ENCODE measurements around the gene RAB40C. TPM values are rescaled to one million over a fixed set of nuclear protein-coding genes. Genes with fewer than 3 reads are reported as not detected.

The RAB40C gene
- total and polyA plus RNA-seq, 9 of the 15 experiments (the other 6 are each of a cell fraction or from before 2014, with no cell fraction given) = 0.17 to 23.4 (median 8.7) TPM

- TF ChIP-seq PHF8 (IDR thresholded peaks at IDR 0.05; ENCODE audit: borderline replicate concordance, low read length) (peak; percentile 92; the same call in 1 of the 2 replicates), KHSRP (IDR thresholded peaks at IDR 0.05) (no peak), PTBP1 (IDR thresholded peaks at IDR 0.05; ENCODE audit: low read depth, low read length) (no peak), TAL1 (IDR thresholded peaks at IDR 0.05) (no peak), SNIP1 (IDR thresholded peaks at IDR 0.05; ENCODE audit: low read depth) (no peak), SREBF2 (CRISPR knock-in tag; IDR thresholded peaks at IDR 0.05) (no peak), THRA (IDR thresholded peaks at IDR 0.05) (no peak), TOE1 (IDR thresholded peaks at IDR 0.05; ENCODE audit: borderline replicate concordance) (no peak), TOE1 (CRISPR knock-in tag; IDR thresholded peaks at IDR 0.05; ENCODE audit: borderline replicate concordance, low read depth) (no peak), ZFP30 (CRISPR knock-in tag; IDR thresholded peaks at IDR 0.05; ENCODE audit: borderline replicate concordance) (no peak), ZBTB1 (CRISPR knock-in tag; IDR thresholded peaks at IDR 0.05; ENCODE audit: borderline replicate concordance, low read depth) (no peak), SREBF1 (IDR thresholded peaks at IDR 0.05; ENCODE audit: borderline replicate concordance, low read depth, low read length) (no peak), ZNF668 (CRISPR knock-in tag; IDR thresholded peaks at IDR 0.05) (no peak), SAFB (IDR thresholded peaks at IDR 0.05; ENCODE audit: borderline replicate concordance, low read depth, low read length) (no peak), ZNF766 (CRISPR knock-in tag; conservative IDR thresholded peaks at IDR 0.05) (0 out of 2 replicates have a peak, but pooled peaks have one; percentile 44), DIDO1 (tag; IDR thresholded peaks at IDR 0.05; ENCODE audit: low read depth) (no peak), HMGN3 (IDR thresholded peaks at IDR 0.05; ENCODE audit: borderline replicate concordance, extremely low read depth, insufficient read length, low read depth, low read length) (peak; percentile 64), BRF1 (IDR thresholded peaks at IDR 0.05; ENCODE audit: borderline replicate concordance, extremely low read depth, insufficient read length) (no peak), ZFX (CRISPR knock-in tag; IDR thresholded peaks at IDR 0.05) (peak; percentile 74), KLF16 (IDR thresholded peaks at IDR 0.05) (no peak), ZNF174 (CRISPR knock-in tag; IDR thresholded peaks at IDR 0.05) (no peak), CHD2 (IDR thresholded peaks at IDR 0.05; ENCODE audit: low read depth, low read length) (no peak), MXI1 (IDR thresholded peaks at IDR 0.05; ENCODE audit: low read depth, low read length) (peak; percentile 83), ZNF408 (CRISPR knock-in tag; IDR thresholded peaks at IDR 0.05; ENCODE audit: low read depth) (no peak), ZC3H4 (CRISPR knock-in tag; IDR thresholded peaks at IDR 0.05; ENCODE audit: borderline replicate concordance) (no peak; the same call in 1 of the 2 replicates), WHSC1 (IDR thresholded peaks at IDR 0.05; ENCODE audit: low read length) (no peak), NFE2L1 (tag; IDR thresholded peaks at IDR 0.05; ENCODE audit: borderline replicate concordance, low read depth) (no peak), RBM22 (IDR thresholded peaks at IDR 0.05; ENCODE audit: low read depth, low read length, poor library complexity, severe bottlenecking) (no peak), KLF6 (CRISPR knock-in tag; IDR thresholded peaks at IDR 0.05; ENCODE audit: borderline replicate concordance) (no peak), CHCHD3 (CRISPR knock-in tag; IDR thresholded peaks at IDR 0.05) (no peak), BCL6 (CRISPR knock-in tag; IDR thresholded peaks at IDR 0.05) (no peak)
Observed at GRCh38 chr16:641326-642188, 51.7 kb downstream of the RAB40C start, which contains the start of gene MCRIP2 (continued).
